ENCODE measurements around the gene NFE2L1.
"Not testable (repeated sequence)": the region's sequence is repeated elsewhere in the genome, so short reads cannot be mapped to it uniquely, and the experiment has no call there.

NFE2L1 gene

DNA sequence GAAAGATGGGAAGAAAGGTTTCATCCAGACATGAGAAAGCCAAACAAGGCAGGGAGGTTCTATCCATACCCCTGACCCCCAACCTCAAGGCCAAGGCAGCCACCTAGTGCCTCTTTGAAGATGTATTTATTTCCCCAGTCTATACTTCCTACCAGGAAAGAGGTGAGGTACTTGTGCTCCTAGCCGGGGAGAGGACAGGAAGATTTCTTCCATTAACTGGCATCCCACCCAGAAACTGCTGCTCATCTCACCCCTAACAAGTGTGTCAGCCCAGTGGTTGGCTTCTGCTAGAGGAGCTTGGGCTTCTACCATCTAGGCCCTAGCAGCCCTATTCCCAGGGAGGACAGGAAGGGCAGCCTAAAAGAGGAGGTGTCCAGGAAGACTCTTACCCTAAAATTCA lies 19.4 kb upstream of the NFE2L1 start:
- no peaks in the 10 kb centered on the region for H3K9me3 Mint-ChIP-seq
- no peak overlapping the region for H3K27ac Mint-ChIP-seq
- ATAC-seq (ENCODE audit: low read depth) (no peak), DNase-seq (ENCODE audit: low spot score in 2 of 2) (no peak)
- H3K4me3 Mint-ChIP-seq = no peak overlapping the region
- H3K4me1 Mint-ChIP-seq = peaks cover 24% of the 10 kb centered on the region
- peaks cover 9% of the 10 kb centered on the region for H3K27me3 Mint-ChIP-seq
- no peaks in the 10 kb centered on the region for H3K36me3 Mint-ChIP-seq

DNA sequence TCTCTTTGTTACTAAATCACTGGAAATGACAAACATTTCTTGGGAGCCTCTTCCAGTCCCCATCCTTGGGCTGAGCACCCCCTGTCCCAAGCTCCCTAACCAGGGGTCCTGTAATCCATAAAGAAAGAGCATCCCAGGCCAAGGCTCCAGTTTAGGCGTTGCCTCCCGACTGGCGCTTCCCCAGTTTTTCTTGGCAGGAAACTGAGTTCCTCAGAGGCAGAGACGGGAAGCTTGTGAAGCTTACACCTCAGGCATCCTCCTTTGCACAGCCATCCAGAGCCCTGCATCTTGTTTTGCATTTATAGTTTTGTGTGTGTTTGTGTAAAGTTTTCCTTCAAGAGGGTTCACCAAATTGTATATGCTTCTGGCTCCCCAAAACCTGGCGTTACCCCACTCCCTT lies 17.6 kb upstream of the NFE2L1 start:
- Mint-ChIP-seq H3K27ac (no peak overlapping the region), H3K36me3 (no peaks in the 10 kb centered on the region), H3K4me3 (no peak overlapping the region), H3K27me3 (peaks cover 9% of the 10 kb centered on the region), H3K9me3 (no peaks in the 10 kb centered on the region), H3K4me1 (peaks cover 12% of the 10 kb centered on the region)
- no peak for ATAC-seq (ENCODE audit: low read depth)
- DNase-seq (ENCODE audit: low spot score in 2 of 2) = no peak

DNA sequence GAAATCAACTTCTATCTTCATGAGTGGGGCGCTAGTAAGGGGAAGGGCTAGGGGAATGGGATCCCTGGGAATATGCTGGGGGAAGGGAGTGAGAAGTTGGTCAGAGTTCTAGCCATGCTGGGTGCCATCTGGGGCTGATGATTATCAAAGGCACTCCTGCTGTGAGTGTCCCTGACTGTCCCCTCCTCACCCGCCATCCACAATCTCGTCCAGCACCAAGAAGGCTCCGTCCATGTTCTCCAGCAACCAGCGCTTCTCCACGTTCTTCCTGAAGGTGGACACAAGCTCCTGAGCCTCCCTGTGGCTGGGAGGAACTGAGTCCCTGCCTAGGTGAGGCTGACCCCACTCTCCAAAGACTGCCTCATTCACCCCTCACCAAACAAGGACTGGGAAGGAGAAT lies 16.2 kb upstream of the NFE2L1 start:
- no peaks in the 10 kb centered on the region for H3K4me1 Mint-ChIP-seq
- no peak overlapping the region for H3K4me3 Mint-ChIP-seq
- no peak for ATAC-seq (ENCODE audit: low read depth)
- no peak overlapping the region for H3K27ac Mint-ChIP-seq
- H3K36me3 Mint-ChIP-seq = no peaks in the 10 kb centered on the region
- peaks cover 13% of the 10 kb centered on the region for H3K27me3 Mint-ChIP-seq
- DNase-seq (ENCODE audit: low spot score in 2 of 2) = no peak
- no peaks in the 10 kb centered on the region for H3K9me3 Mint-ChIP-seq

DNA sequence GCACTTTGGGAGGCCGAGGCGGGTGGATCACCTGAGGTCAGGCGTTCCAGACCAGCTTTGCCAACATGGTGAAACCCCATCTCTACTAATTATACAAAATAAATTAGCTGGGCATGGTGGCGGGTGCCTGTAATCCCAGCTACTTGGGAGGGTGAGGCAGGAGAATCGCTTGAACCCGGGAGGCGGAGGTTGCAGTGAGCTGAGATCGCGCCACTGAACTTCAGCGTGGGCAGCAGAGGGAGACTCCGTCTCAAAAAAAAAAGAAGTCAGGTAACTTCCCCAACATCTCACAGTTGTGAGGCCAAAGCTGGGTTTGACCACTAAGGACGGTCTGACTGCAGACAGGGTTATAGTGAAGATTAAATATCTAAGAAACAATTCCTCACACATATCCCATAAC lies 13.4 kb upstream of the NFE2L1 start:
- H3K36me3 Mint-ChIP-seq; ATAC-seq (ENCODE audit: low read depth); H3K9me3 Mint-ChIP-seq; H3K4me1 Mint-ChIP-seq; DNase-seq (ENCODE audit: low spot score in 2 of 2); H3K4me3 Mint-ChIP-seq; H3K27ac Mint-ChIP-seq: not testable (repeated sequence)
- H3K27me3 Mint-ChIP-seq = peaks cover 13% of the 10 kb centered on the region

DNA sequence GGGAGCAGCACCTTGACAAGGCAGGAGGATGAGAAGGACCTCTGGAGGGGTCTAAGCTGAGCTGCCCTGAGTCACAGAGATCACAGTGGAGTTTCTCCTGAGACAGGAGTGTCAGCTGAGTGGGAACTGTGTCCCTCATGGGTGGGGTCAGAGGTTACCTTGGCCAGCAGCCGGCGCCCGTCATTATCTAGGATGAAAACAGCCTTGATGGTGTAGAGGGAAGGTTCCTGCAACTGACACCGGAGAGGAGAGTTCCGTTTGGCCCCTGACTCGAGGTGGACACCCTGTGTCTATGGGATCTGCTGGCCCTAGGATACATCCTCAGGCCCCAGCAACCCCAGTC lies 11.5 kb upstream of the NFE2L1 start:
- Mint-ChIP-seq H3K27me3 (peaks cover 11% of the 10 kb centered on the region), H3K27ac (no peak overlapping the region), H3K4me3 (peak overlapping the region; percentile 94), H3K36me3 (no peaks in the 10 kb centered on the region), H3K9me3 (no peaks in the 10 kb centered on the region), H3K4me1 (peaks cover 8% of the 10 kb centered on the region)
- DNase-seq (ENCODE audit: low spot score in 2 of 2) (no peak), ATAC-seq (ENCODE audit: low read depth) (no peak)

DNA sequence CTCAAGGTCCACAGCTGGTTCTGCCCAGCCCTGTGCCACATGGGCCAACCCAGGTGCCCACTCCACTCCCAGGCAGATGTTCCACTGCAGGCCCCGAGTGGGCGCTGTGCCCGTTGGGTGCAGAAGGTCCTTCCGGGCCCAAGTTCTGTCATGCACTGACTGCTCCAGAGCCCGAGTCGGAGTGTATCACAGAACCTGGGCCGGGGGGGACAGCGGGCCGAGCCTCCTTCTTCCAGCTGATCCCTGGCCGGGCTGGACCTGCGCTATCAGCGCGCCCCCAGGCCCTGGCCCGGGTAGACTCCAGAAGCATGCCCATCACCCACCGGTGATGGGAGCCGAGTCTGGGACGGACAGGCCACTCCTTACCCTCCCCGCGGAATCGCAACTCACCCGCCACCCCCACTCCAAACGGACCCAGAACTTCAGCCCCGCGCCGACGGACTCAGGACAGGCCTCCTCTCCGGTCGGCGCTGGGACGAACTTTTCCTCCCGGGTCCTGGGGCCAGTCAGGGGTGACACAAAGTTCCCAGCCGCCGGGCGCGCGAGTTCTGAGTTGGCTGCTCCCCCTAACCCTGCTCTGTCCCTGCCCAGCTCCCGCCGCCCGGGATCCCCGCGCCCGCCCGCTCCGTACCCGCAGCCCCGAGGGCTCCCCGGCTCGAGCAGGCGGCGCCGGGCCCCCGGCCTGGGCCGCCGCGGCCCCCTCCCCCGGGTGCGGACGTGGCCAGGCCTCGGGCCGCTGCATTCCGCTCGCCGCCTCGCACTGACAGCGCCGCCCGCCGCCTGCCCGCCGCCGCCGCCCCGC lies 10.9 kb upstream of the NFE2L1 start, which contains the start of gene COPZ2:
Gene COPZ2, minus strand, starts transcription at position 762 of the 802 bp plus-strand sequence. Its CDS starts 20 bp downstream, at position 742.
- peaks cover 8% of the 10 kb centered on the region for H3K4me1 Mint-ChIP-seq
- peak within 1 kb of the TSS; percentile 62 for H3K27ac Mint-ChIP-seq
- H3K9me3 Mint-ChIP-seq = no peaks in the 10 kb centered on the region
- no peaks in the 10 kb centered on the region for H3K36me3 Mint-ChIP-seq
- H3K27me3 Mint-ChIP-seq = peaks cover 6% of the 10 kb centered on the region
- DNase-seq (ENCODE audit: low spot score in 2 of 2) (peak; percentile 63 to 64), ATAC-seq (ENCODE audit: low read depth) (peak; percentile 98)
- peak within 1 kb of the TSS; percentile 94 for H3K4me3 Mint-ChIP-seq

DNA sequence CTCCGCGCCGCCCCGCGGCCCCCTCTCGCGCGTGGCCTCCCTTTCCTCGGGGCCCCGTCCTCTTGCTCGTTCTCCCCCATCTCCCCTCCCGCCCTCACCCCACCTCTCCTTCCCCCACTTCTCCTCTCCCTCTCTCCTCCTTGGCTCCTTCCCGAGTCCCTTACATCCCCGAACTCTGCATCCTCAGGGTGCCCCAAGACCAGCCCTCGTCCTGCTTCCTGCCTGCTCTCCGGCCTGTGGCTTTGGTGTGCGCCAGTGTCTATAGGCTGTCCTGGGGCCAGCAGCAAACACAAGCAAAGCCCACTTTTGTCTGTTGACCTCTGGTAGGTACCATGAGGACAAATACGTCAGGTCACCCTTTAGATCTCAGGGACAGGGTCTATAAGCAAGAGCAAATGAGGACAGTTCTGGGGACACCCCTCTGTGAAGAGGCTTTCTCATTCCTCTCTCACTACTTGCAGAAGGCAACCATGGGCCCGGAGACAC lies 10.3 kb upstream of the NFE2L1 start:
- H3K4me1 Mint-ChIP-seq = peaks cover 8% of the 10 kb centered on the region
- H3K4me3 Mint-ChIP-seq = peak overlapping the region; percentile 94
- H3K36me3 Mint-ChIP-seq = no peaks in the 10 kb centered on the region
- DNase-seq (ENCODE audit: low spot score in 2 of 2) (peak in 1 of 2 donors; percentile 23), ATAC-seq (ENCODE audit: low read depth) (no peak)
- no peaks in the 10 kb centered on the region for H3K9me3 Mint-ChIP-seq
- H3K27me3 Mint-ChIP-seq = peaks cover 6% of the 10 kb centered on the region
- H3K27ac Mint-ChIP-seq = peak overlapping the region; percentile 62

DNA sequence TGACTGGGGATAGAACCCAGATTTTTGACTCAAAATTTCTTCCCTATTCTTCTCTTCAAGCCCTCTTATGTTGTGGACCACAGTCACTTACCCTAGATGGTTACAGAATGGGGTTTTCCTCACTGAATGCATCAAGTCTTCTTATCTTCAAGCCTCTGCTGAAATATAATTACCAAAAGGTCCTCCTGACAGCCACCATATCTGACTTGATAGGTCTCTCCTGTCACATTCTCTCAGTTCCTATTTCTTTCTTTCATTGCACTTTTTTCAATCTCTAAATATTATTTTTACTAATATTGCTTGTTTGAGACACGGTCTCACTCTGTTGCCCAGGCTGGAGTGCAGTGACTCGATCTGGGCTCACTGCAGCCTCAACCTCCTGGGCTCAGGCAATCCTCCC lies 9.5 kb upstream of the NFE2L1 start:
- H3K36me3 Mint-ChIP-seq = no peaks in the 10 kb centered on the region
- peaks cover 8% of the 10 kb centered on the region for H3K4me1 Mint-ChIP-seq

DNA sequence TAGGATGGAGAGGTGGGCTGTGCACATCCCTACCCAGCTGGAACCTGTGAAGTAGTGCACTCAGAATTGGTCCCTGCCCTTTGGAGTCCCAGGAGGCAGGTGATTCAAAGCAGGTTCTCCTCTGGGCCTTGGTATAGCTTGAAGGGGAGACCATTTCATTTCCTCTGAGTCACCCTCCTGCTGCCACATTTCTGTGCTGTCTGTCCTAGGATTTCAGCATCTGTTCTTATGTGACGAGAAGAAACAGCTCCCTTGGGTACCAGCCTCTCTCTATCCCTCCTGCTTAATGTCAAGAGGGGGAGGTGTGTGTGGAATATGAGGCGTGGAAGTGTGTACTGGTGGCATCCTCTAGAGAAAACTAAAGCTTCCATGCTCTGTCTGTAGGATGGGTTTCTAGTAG lies 5.0 kb upstream of the NFE2L1 start:
- DNase-seq (ENCODE audit: low spot score in 2 of 2) (no peak), ATAC-seq (ENCODE audit: low read depth) (no peak)
- no peaks in the 10 kb centered on the region for H3K36me3 Mint-ChIP-seq
- H3K27ac Mint-ChIP-seq = no peak overlapping the region
- no peak overlapping the region for H3K4me3 Mint-ChIP-seq
- no peaks in the 10 kb centered on the region for H3K27me3 Mint-ChIP-seq
- no peaks in the 10 kb centered on the region for H3K9me3 Mint-ChIP-seq
- H3K4me1 Mint-ChIP-seq = peaks cover 17% of the 10 kb centered on the region

More for the DNA sequence above, 9.5 kb upstream of the NFE2L1 start:
- Mint-ChIP-seq H3K27me3 (peaks cover 6% of the 10 kb centered on the region), H3K4me3 (peak overlapping the region; percentile 94), H3K9me3 (no peaks in the 10 kb centered on the region), H3K27ac (no peak overlapping the region)
- DNase-seq (ENCODE audit: low spot score in 2 of 2) (no peak), ATAC-seq (ENCODE audit: low read depth) (no peak)

DNA sequence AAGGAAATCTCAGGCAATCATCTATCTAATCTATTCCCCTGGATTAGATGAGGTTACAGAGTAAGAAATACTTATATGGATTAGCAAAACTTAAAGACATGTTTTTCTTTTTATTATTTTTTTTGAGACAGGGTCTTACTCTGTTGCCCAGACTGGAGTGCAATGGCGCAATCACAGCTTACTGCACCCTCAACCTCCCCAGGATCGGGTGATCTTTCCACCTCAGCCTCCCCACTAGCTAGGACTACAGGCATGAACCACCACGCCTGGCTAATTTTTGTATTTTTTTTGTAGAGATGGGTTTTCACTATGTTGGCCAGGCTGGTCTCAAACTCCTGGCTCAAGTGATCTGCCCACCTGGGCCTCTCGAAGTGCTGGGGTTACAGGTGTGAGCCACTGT lies 3.3 kb upstream of the NFE2L1 start:
- DNase-seq (ENCODE audit: low spot score in 2 of 2) = no peak
- H3K27me3 Mint-ChIP-seq = no peaks in the 10 kb centered on the region
- H3K4me3 Mint-ChIP-seq = no peak overlapping the region
- peaks cover 21% of the 10 kb centered on the region for H3K4me1 Mint-ChIP-seq
- no peak overlapping the region for H3K27ac Mint-ChIP-seq
- H3K9me3 Mint-ChIP-seq = no peaks in the 10 kb centered on the region
- H3K36me3 Mint-ChIP-seq = no peaks in the 10 kb centered on the region
- ATAC-seq (ENCODE audit: low read depth) = no peak

DNA sequence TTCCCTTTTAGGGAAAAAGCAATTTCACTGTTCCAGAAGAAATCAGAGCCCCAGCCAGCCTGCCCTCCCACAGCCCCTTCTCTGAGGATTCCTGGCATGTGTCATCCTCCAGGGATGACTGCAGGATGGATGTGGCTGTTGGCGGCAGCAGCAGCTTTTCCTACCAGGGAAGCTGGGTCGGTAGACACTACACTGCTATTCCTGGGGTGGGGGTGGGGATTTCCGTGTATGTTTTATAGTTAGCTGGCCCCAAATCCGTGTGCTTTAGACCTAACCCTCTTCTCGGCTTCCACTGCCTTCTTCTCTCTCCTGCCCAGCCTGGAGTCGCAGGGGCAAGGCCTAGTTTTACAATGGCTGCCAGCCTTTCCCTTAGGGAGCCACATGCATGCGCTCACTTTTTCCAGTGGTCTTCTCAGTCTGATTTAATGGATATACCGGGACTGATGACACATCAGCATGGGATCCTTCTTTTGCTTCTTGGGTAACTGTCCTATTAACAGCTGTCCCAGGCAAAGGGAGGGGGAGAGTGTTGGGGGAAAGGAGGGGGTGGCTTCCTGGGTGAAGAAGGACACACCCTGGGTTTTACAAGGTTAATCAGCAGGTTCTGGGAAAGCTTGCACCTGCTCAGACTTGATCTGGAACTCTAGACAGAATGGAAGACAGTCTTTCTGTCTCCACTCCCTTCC lies 2.7 kb upstream of the NFE2L1 start:
- no peak overlapping the region for H3K4me3 Mint-ChIP-seq
- peak overlapping the region; percentile 97 for H3K27ac Mint-ChIP-seq
- DNase-seq (ENCODE audit: low spot score in 2 of 2) (no peak), ATAC-seq (ENCODE audit: low read depth) (no peak)
- peaks cover under 1% of the 10 kb centered on the region for H3K36me3 Mint-ChIP-seq
- H3K9me3 Mint-ChIP-seq = no peaks in the 10 kb centered on the region
- no peaks in the 10 kb centered on the region for H3K27me3 Mint-ChIP-seq
- H3K4me1 Mint-ChIP-seq = peaks cover 24% of the 10 kb centered on the region

DNA sequence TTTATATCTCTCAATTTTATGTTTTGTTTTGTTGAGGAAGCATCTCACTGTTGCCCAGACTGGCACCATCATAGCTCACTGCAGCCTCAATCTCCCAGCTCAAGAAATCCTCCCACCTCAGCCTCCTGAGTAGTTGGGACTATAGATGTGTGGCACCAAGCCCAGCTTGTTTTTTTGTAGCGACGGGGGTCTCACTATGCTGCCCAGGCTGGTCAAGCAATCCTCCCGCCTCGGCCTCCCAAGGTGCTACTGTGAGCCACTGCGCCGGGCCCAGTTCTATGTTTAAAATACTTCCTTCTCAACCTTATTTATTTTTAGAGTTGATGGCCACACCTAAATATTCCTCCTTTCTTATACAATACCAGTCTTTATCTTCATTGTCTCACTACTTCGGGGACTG lies 1.9 kb upstream of the NFE2L1 start:
- Mint-ChIP-seq H3K27ac (peak overlapping the region; percentile 97), H3K36me3 (peaks cover 5% of the 10 kb centered on the region), H3K4me1 (peaks cover 29% of the 10 kb centered on the region), H3K27me3 (no peaks in the 10 kb centered on the region), H3K9me3 (no peaks in the 10 kb centered on the region), H3K4me3 (peak overlapping the region; percentile 98)
- no peak for DNase-seq (ENCODE audit: low spot score in 2 of 2)
- ATAC-seq (ENCODE audit: low read depth) = no peak

DNA sequence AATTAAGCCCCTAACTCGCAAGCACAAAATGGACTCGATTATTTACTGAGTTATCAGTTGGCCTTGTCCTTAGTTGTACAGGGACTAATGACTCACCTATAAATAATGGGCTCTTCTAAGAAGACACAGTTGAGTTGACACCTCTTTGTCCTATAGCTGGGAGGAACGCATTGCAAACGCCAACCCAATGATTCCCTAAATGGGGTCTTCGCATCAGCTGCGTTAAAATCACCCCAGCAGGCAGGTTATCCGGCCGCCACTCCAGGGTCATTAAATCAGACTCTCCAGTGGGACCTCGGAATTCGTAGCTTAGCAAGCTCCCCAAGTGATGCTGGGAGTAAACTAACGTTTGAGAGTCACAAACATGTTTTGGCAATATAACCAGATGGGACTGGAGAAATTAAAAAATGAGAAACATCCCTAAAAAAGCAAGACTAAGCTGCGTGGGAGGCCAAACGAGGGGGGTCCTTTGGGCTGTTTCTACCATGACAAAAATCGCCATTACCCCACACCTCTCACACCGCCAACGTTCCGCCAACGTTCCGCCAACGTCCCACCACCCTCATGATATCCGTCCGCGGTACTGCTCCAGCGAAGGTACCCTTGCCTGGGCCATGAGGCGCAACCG lies 932 bp upstream of the NFE2L1 start:
- no peaks in the 10 kb centered on the region for H3K27me3 Mint-ChIP-seq
- H3K9me3 Mint-ChIP-seq = no peaks in the 10 kb centered on the region
- H3K4me1 Mint-ChIP-seq = peaks cover 38% of the 10 kb centered on the region
- peaks cover 12% of the 10 kb centered on the region for H3K36me3 Mint-ChIP-seq
- peak overlapping the region; percentile 97 for H3K27ac Mint-ChIP-seq
- DNase-seq (ENCODE audit: low spot score in 2 of 2) = no peak
- peak overlapping the region; percentile 98 for H3K4me3 Mint-ChIP-seq
- ATAC-seq (ENCODE audit: low read depth) = no peak

Data from memory B cell (primary cell).